DOHH2 (cell line): ENCODE measurements around the gene FAS.

Source experiments
- H3F3A ChIP-seq: fragments of 200-600 bp; sonication (generic), shearing (Covaris generic); 2 replicates; pipeline ENCODE4 v1.6.0; 2016; ENCODE audit warnings: antibody characterized with exemption, mild to moderate bottlenecking; ENCODE audit not compliant: control insufficient read depth, insufficient read depth
- H3K27ac ChIP-seq: fragments of 200-600 bp; sonication (generic); 2 replicates; pipeline ENCODE4 v1.5.1; 2014; ENCODE audit warnings: low read depth, mild to moderate bottlenecking, low read length, moderate library complexity
- H3K27me3 ChIP-seq: fragments of 200-600 bp; sonication (generic); 2 replicates; pipeline ENCODE4 v1.6.1; 2014; ENCODE audit warnings: mild to moderate bottlenecking, low read length, mixed read lengths; ENCODE audit not compliant: control insufficient read depth
- H3K36me3 ChIP-seq: fragments of 200-600 bp; sonication (generic); 2 replicates; pipeline ENCODE4 v1.6.1; 2014; ENCODE audit warnings: mild to moderate bottlenecking, low read length, moderate library complexity, mixed read lengths; ENCODE audit not compliant: control insufficient read depth
- H3K4me1 ChIP-seq: fragments of 200-600 bp; sonication (generic); 2 replicates; pipeline ENCODE4 v1.6.1; 2014; ENCODE audit warnings: mild to moderate bottlenecking, low read length, mixed read lengths; ENCODE audit not compliant: control insufficient read depth
- H3K4me2 ChIP-seq: fragments of 200-600 bp; sonication (generic); 2 replicates; pipeline ENCODE4 v1.6.0; 2014; ENCODE audit warnings: mild to moderate bottlenecking, low read length, moderate library complexity
- H3K4me3 ChIP-seq: fragments of 200-600 bp; sonication (generic); 2 replicates; pipeline ENCODE4 v1.5.1; 2014; ENCODE audit warnings: mild to moderate bottlenecking, low read length, mixed read lengths
- H3K79me2 ChIP-seq: fragments of 200-600 bp; sonication (generic); 2 replicates; pipeline ENCODE4 v1.6.1; 2014; ENCODE audit warnings: mild to moderate bottlenecking, low read length, mixed read lengths; ENCODE audit not compliant: control insufficient read depth
- H3K9me2 ChIP-seq: fragments of 200-600 bp; sonication (generic); replicated peaks from 2 replicates; pipeline ENCODE4 v1.6.1; 2014; ENCODE audit warnings: mild to moderate bottlenecking, low read length, mixed read lengths; ENCODE audit not compliant: control insufficient read depth
- H3K9me3 ChIP-seq: fragments of 200-600 bp; sonication (generic); 2 replicates; pipeline ENCODE4 v1.6.1; 2014; ENCODE audit warnings: antibody characterized with exemption, low read length, mixed read lengths; ENCODE audit not compliant: control insufficient read depth, insufficient read depth
- H4K20me1 ChIP-seq: fragments of 200-600 bp; sonication (generic); 2 replicates; pipeline ENCODE4 v1.6.0; 2014; ENCODE audit warnings: low read depth, mild to moderate bottlenecking, antibody characterized with exemption, low read length, moderate library complexity; ENCODE audit not compliant: control insufficient read depth, insufficient read depth
- EZH2phosphoT487 ChIP-seq: fragments of 200-600 bp; sonication (generic); IDR thresholded peaks from 2 replicates; pipeline ENCODE4 v1.6.1; 2017; ENCODE audit warnings: borderline replicate concordance, mild to moderate bottlenecking, antibody characterized with exemption, low read length, moderate library complexity, mixed read lengths
- TF ChIP-seq, protein P1 (sequence below): fragments of 200-600 bp; sonication (generic); IDR thresholded peaks from one replicate; pipeline ENCODE4 v1.5.1; 2014; ENCODE audit warnings: antibody characterized with exemption, mild to moderate bottlenecking, low read depth, low read length; ENCODE audit not compliant: poor library complexity, severe bottlenecking

Gene FAS

DNA sequence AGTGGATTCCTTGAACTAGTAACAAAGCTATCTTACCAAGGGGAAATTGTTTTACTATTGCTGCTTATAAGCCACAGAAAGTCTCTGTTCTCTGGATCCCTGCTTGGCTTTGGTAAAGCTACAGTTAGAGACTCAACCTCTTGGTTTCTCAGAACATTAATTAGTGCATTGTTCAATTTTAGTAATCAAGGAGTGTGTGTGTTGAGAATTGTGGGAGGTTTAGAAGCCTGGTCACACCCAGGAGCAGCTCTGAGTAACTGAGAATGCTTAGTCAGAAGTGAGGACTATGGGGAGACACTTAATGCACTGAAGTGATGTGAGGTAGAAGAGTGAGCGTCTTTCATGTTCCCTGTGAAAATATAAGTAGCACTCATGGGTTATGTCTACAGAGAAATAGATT, 29.8 kb upstream of the FAS start:
- no peak for TF ChIP-seq EZH2phosphoT487
- TF ChIP-seq, protein P1, sequence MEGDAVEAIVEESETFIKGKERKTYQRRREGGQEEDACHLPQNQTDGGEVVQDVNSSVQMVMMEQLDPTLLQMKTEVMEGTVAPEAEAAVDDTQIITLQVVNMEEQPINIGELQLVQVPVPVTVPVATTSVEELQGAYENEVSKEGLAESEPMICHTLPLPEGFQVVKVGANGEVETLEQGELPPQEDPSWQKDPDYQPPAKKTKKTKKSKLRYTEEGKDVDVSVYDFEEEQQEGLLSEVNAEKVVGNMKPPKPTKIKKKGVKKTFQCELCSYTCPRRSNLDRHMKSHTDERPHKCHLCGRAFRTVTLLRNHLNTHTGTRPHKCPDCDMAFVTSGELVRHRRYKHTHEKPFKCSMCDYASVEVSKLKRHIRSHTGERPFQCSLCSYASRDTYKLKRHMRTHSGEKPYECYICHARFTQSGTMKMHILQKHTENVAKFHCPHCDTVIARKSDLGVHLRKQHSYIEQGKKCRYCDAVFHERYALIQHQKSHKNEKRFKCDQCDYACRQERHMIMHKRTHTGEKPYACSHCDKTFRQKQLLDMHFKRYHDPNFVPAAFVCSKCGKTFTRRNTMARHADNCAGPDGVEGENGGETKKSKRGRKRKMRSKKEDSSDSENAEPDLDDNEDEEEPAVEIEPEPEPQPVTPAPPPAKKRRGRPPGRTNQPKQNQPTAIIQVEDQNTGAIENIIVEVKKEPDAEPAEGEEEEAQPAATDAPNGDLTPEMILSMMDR, result no peak
- Histone ChIP-seq H3K27me3 (peaks cover 3% of the 10 kb centered on the region; the same call in 1 of the 2 replicates), H3K27ac (no peak overlapping the region), H3K4me2 (no peak overlapping the region), H3K9me3 (no peaks in the 10 kb centered on the region), H3K9me2 (no peaks in the 10 kb centered on the region), H3K36me3 (no peaks in the 10 kb centered on the region), H3K4me3 (no peak overlapping the region), H3F3A (no peaks in the 10 kb centered on the region), H3K4me1 (no peaks in the 10 kb centered on the region), H3K79me2 (no peaks in the 10 kb centered on the region), H4K20me1 (no peaks in the 10 kb centered on the region)

GRCh38 chr10:88961266-88961665, 29.3 kb upstream of the FAS start:
- no peaks in the 10 kb centered on the region for H3K79me2 ChIP-seq
- H3F3A ChIP-seq, result no peaks in the 10 kb centered on the region
- no peaks in the 10 kb centered on the region for H4K20me1 ChIP-seq

DNA sequence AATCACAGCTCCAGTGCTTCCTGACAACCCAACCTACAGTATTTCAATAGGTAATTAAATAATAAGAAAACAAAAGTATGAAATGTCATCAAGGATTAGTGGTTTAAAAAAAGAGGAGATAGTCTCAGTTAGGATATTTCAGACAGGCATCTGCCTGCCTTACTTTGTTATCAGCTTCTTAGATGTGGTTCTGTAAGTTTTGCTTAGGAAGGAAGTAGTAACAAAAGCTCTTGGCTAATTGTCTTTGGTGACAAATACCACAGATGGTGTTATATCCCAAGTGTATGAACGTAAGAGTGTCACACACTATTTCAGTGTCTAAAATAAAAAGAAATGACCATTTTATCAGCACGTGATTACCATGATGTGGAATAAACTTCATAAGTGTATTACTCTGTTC, 28.3 kb upstream of the FAS start:
- H3K9me3 ChIP-seq, result no peaks in the 10 kb centered on the region
- no peaks in the 10 kb centered on the region for H4K20me1 ChIP-seq
- no peaks in the 10 kb centered on the region for H3F3A ChIP-seq
- H3K27ac ChIP-seq, result no peak overlapping the region
- H3K9me2 ChIP-seq, result no peaks in the 10 kb centered on the region
- H3K4me2 ChIP-seq, result no peak overlapping the region
- H3K4me1 ChIP-seq, result no peaks in the 10 kb centered on the region
- no peaks in the 10 kb centered on the region for H3K79me2 ChIP-seq
- H3K4me3 ChIP-seq, result no peak overlapping the region
- no peaks in the 10 kb centered on the region for H3K36me3 ChIP-seq
- peaks cover 3% of the 10 kb centered on the region; the same call in 1 of the 2 replicates for H3K27me3 ChIP-seq
- TF ChIP-seq EZH2phosphoT487, result no peak
- TF ChIP-seq, protein P1, result no peak

More at GRCh38 chr10:88961266-88961665, 29.3 kb upstream of the FAS start:
- Histone ChIP-seq H3K4me2 (no peak overlapping the region), H3K4me1 (no peaks in the 10 kb centered on the region), H3K9me3 (no peaks in the 10 kb centered on the region), H3K9me2 (no peaks in the 10 kb centered on the region), H3K4me3 (no peak overlapping the region), H3K27me3 (peaks cover 3% of the 10 kb centered on the region; the same call in 1 of the 2 replicates), H3K36me3 (no peaks in the 10 kb centered on the region), H3K27ac (no peak overlapping the region)
- TF ChIP-seq, protein P1, result no peak
- no peak for TF ChIP-seq EZH2phosphoT487
